ENCODE measurements around the gene RARA. TPM values are rescaled to one million over a fixed set of nuclear protein-coding genes. Genes with fewer than 3 reads are reported as not detected.

RARA gene
- total RNA-seq, 4 donors from 2014 or later: 18.5 to 41.8 (median 28.5) TPM

GRCh38 chr17:40312131-40312731, 3.3 kb downstream of the RARA start:
- no peak for TF ChIP-seq POLR2A (IDR thresholded peaks at IDR 0.05)
- peak; percentile 38 for TF ChIP-seq POLR2AphosphoS5 (IDR thresholded peaks at IDR 0.05)
- Histone ChIP-seq H3K27ac (peak overlapping the region; percentile 9 to 97 (median 87)), H3K27me3 (no peaks in the 10 kb centered on the region), H3K36me3 (no peaks in the 10 kb centered on the region), H3K9me3 (no peaks in the 10 kb centered on the region), H3K4me3 (no peak overlapping the region), H3K4me1 (peaks cover 19 to 100% (median 93%) of the 10 kb centered on the region in 3 donors)
- no peak for ATAC-seq
- WGBS, 2 donors (ENCODE audit: low coverage in 1 of 2): 18 to 20% methylated on average over 3 of the region's 7 CpGs

- Histone ChIP-seq H3K4me1 (peaks cover 19 to 98% (median 87%) of the 10 kb centered on the region in 3 donors), H3K9me3 (no peaks in the 10 kb centered on the region), H3K27ac (peak overlapping the region in 3 of 4 donors; percentile 83 to 97 (median 91)), H3K4me3 (no peak overlapping the region), H3K36me3 (no peaks in the 10 kb centered on the region), H3K27me3 (no peaks in the 10 kb centered on the region)
- no peak for ATAC-seq
- 31 to 57% methylated on average over 1 to 2 of the region's 4 CpGs for WGBS, 2 donors (ENCODE audit: low coverage in 1 of 2)
- TF ChIP-seq CTCF (IDR thresholded peaks at IDR 0.05) (no peak), POLR2A (IDR thresholded peaks at IDR 0.05) (no peak), EP300 (IDR thresholded peaks at IDR 0.05) (no peak), POLR2AphosphoS5 (IDR thresholded peaks at IDR 0.05) (no peak)
Measured at GRCh38 chr17:40312893-40313667, 4.1 kb downstream of the RARA start.

- Histone ChIP-seq H3K4me1 (peaks cover 19 to 95% (median 80%) of the 10 kb centered on the region in 3 donors), H3K4me3 (no peak overlapping the region), H3K27ac (peak overlapping the region in 3 of 4 donors; percentile 83 to 97 (median 91)), H3K9me3 (no peaks in the 10 kb centered on the region), H3K36me3 (no peaks in the 10 kb centered on the region), H3K27me3 (no peaks in the 10 kb centered on the region)
- 43 to 55% methylated on average over 4 of the region's 7 CpGs for WGBS, 2 donors (ENCODE audit: low coverage in 1 of 2)
- TF ChIP-seq POLR2AphosphoS5 (IDR thresholded peaks at IDR 0.05) (no peak), POLR2A (IDR thresholded peaks at IDR 0.05) (no peak), EP300 (IDR thresholded peaks at IDR 0.05) (no peak), CTCF (IDR thresholded peaks at IDR 0.05) (no peak)
- ATAC-seq: no peak
Measured at GRCh38 chr17:40313668-40314583, 4.9 kb downstream of the RARA start.

GRCh38 chr17:40314584-40314956, 5.6 kb downstream of the RARA start:
- H3K4me1 ChIP-seq: peaks cover 19 to 95% (median 75%) of the 10 kb centered on the region in 3 donors
- peak; percentile 31 for ATAC-seq
- H3K36me3 ChIP-seq: no peaks in the 10 kb centered on the region
- no peaks in the 10 kb centered on the region for H3K27me3 ChIP-seq
- no peaks in the 10 kb centered on the region for H3K9me3 ChIP-seq
- WGBS, 2 donors (ENCODE audit: low coverage in 1 of 2): no CpG with 5 or more reads among the region's 3 CpGs
- TF ChIP-seq POLR2A (IDR thresholded peaks at IDR 0.05): no peak
- peak; percentile 92 for TF ChIP-seq POLR2AphosphoS5 (IDR thresholded peaks at IDR 0.05)
- no peak for TF ChIP-seq CTCF (IDR thresholded peaks at IDR 0.05)
- TF ChIP-seq EP300 (IDR thresholded peaks at IDR 0.05): no peak
- no peak overlapping the region for H3K4me3 ChIP-seq
- H3K27ac ChIP-seq: peak overlapping the region in 3 of 4 donors; percentile 83 to 97 (median 91)

GRCh38 chr17:40315206-40315605, 6.2 kb downstream of the RARA start:
- Histone ChIP-seq H3K27ac (peak overlapping the region in 3 of 4 donors; percentile 91 to 97 (median 91)), H3K27me3 (no peaks in the 10 kb centered on the region), H3K36me3 (no peaks in the 10 kb centered on the region), H3K9me3 (no peaks in the 10 kb centered on the region), H3K4me1 (peaks cover 15 to 95% (median 75%) of the 10 kb centered on the region in 3 donors), H3K4me3 (no peak overlapping the region)
- 84 to 89% methylated on average over 2 to 3 of the region's 3 CpGs for WGBS, 2 donors (ENCODE audit: low coverage in 1 of 2)
- no peak for ATAC-seq
- TF ChIP-seq EP300 (IDR thresholded peaks at IDR 0.05): no peak
- no peak for TF ChIP-seq CTCF (IDR thresholded peaks at IDR 0.05)
- no peak for TF ChIP-seq POLR2AphosphoS5 (IDR thresholded peaks at IDR 0.05)
- TF ChIP-seq POLR2A (IDR thresholded peaks at IDR 0.05): no peak

Data from gastroesophageal sphincter (tissue), 4 donors.